HPDE6-E6E7 (cell line): ENCODE data around the gene XYLT2.

Experiments used
- DNase-seq: peaks from one replicate; pipeline ENCODE4 v3.0.0; 2011; ENCODE audit warnings: missing footprints; ENCODE audit errors: extremely low spot score

Gene XYLT2

DNA sequence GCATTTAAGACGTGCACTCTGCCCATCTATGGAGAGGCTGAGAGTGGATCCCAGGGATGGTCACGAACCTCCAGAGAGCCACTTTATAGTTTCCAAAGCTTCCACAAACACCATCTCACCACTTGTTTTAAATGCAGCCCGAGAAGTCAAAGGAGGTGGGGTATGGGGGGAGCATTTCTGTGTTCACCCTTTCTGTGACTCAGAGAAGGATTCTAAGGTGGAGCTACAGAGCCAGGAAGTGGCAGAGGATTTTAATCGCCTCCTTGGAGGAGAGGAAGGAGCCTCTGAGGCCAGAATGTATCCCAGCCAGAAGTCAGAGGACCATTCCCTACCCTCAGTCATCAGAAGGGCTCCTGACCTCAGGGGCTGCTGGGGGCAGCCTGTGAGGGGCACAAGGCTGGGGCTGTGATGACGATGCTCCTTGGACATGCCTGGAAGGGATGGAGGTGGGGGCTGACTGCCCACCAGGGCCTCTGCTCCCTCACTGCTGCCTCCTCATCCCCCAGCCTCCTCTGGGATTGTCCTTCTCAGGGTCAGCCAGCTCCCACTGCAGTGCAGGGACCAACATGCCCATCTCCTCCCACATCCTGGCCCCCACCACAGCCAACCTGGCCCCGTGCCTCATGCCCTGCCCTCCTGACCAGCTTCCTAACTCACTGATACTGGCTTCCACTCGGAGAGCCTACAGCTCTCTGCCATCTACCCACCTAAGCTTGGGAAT lies 2.8 kb downstream of the XYLT2 start:
- DNase-seq = no peak

DNA sequence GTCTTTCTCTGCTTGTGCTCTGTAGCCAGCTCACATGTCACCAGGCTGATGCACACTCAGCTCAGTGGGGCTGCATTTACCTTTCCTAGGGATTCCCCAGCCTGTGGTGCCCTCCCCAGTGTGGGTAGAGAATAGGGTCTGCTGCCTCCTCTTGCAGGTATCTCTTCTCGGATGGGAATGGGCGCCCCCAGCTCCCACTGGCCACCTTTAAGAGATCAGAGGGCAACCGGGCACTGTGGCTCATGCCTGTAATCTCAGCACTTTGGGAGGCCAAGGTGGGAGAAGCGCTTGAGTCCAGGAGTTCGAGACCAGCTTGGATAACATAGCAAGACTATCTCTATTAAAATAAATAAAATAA lies 3.3 kb downstream of the XYLT2 start:
- DNase-seq = no peak

DNA sequence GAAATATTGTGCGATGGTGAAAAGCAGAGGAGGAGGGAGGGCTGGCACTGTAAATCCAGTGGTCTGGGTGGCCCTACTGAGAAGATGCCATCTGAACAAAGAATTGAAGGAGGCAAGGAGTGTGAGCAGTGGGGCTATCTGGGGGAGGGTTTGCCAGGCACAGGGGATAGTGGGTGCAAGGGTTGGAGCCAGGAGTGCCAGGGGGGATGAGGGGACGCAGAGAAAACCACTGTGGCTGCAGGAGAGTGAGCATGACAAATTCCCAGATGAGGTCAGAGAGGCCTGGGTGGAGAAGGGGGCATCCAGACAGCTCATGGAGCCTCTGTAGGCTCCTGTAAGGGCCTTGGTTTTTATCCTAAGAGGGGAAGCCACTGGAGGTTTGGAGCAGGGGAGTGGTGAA lies 4.8 kb downstream of the XYLT2 start:
- DNase-seq = no peak

DNA sequence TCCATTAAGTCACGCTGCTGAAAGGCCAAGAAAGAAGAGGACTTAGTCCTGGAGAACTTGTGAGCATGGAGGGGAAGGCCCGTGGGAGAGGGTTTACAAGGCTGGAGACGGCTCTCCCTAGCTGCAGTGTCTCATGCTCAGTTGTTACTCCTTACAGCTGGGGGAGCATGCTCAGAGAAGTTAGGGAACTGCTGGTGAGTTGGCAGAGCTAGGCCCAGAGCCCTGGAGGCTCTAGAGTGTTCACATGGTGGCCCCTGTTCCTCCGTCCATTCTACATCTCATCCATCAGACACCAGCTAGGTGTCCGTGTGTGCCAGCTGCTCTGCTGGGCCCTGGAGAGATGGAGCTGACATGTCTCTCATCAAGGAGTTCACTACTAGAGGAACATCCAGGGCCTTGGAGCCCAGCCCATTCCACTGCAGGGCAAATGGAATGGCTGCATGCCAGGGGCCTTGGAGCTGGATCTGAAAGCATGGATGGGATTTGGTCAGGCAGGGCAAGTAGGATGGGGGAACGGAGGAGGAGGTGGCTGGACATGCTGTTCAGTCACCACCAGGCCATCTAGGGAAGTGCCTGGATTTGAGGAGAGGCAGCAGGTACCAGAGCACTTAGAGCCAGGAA lies 6.3 kb downstream of the XYLT2 start:
- no peak for DNase-seq

DNA sequence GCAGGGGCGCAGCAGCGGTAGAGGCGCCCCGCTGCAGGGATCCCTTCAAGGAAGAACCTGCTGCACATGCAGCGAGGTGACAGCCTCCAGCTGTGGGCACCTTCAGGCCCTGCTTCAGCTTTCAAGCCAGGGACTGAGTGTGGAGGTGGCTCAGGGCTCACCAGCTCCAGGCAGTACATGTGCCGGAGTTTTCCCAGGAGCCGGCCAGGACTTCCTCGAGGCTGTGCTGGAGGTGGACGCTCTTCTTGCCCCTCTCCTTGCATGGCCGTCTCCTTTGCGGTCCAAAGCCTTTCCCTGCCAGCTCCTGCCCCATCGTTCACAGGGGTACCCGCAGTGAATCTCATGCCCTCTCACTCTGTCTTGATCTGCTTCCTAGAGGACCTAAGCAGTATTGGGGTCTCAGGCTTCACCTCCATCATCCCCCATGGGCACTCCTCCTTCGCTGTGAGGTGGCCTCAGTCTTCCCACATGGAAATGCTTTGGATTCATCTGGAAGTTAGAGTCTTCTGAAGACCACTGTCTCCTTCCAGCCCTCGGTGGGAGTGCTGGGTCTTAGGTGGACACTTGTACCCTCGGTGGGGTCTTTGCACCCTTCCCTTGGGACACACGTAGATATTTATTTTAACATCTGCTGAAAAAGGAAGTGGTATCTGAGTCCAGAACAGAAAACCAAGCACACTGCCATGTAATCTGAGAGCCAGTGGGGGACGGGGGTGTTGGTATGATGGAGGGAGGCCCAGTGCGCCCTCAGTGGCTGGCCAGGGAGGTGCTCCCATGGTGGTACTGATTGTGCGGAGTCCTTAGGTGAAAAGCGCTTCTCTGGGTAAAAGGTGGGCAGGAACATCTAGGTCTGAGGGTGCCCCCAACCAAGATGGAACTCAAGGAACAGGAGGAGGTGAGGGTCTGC lies 7.0 kb downstream of the XYLT2 start:
- DNase-seq = no peak

DNA sequence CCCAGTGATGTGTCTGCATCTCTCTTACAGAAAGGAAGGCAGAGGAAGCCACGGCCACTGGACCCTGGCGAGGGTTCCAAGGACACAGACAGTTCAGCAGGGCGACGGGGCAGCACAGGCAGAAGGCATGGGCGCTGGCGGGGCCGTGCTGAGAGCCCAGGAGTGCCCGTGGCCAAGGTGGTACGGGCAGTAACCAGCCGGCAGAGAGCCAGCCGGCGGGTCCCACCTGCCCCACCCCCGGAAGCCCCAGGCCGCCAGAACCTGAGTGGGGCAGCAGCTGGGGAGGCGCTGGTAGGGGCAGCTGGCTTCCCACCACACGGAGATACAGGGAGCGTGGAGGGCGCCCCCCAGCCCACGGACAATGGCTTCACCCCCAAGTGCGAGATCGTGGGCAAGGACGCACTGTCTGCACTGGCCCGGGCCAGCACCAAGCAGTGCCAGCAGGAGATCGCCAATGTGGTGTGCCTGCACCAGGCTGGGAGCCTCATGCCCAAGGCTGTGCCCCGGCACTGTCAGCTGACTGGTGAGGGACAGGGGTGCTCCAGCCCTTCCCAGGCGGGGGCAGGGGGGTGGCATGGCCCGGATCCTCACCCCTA lies 7.8 kb downstream of the XYLT2 start:
- DNase-seq = no peak

DNA sequence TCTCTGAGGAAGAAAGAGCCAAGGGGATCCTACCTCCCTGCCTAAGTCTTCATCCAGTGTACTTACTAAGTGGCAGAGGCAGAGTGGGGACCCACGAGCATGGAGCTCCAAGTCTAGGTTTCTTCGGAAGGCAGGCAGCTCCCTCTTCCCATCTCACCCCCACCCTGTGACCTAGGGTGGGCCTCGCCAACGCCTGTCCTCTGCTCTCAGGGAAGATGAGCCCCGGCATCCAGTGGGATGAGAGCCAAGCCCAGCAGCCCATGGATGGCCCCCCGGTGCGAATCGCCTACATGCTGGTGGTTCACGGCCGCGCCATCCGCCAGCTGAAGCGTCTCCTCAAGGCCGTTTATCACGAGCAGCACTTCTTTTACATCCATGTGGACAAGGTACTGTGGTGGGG lies 8.3 kb downstream of the XYLT2 start:
- DNase-seq = no peak

DNA sequence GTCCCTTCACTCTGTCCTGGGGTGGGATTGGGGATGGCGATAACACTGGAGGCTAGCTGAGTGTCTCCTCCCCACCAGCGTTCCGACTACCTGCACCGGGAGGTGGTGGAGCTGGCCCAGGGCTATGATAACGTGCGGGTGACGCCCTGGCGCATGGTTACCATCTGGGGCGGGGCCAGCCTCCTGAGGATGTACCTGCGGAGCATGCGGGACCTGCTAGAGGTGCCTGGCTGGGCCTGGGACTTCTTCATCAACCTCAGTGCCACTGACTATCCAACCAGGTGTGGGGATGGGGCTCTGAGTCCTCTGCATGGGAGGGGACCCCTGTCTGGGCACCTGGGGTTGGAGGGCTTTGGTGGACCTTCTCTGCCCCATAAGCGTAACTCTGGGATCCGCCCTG lies 8.8 kb downstream of the XYLT2 start:
- DNase-seq = no peak

DNA sequence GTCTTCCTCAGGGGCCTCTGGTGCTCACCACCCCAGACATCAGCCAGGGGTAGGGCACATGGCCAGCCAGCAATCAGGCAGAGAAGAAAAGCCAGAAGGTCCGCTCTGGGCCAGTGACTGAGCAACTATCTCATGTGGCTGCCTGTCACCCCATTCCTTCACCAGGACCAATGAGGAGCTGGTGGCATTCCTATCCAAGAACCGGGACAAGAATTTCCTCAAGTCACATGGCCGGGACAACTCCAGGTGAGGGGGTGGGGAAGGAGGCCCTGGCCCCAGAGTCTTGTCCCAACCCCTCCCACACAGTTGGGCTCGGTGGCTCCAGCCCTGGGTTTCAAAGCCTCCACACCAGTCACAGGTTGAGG lies 9.4 kb downstream of the XYLT2 start:
- no peak for DNase-seq

DNA sequence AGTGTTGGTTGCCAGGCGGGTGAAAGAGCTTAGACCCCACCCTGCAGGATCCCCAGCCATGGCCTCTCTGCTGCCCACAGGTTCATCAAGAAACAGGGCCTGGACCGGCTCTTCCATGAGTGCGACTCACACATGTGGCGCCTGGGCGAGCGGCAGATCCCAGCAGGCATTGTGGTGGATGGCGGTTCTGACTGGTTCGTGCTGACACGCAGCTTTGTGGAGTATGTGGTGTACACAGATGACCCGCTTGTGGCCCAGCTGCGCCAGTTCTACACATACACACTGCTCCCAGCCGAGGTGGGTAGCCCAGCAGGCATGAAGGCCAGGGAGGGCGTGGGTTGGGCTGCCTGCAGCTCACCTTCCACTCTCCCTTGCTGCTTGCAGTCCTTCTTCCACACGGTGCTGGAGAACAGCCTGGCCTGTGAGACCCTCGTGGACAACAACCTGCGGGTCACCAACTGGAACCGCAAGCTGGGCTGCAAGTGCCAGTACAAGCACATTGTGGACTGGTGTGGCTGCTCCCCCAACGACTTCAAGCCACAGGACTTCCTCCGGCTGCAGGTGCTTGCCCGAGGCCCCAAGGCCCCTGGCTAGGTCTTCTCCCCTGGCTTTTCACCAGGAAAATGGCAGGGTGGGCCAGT lies 9.9 kb downstream of the XYLT2 start:
- DNase-seq = no peak

DNA sequence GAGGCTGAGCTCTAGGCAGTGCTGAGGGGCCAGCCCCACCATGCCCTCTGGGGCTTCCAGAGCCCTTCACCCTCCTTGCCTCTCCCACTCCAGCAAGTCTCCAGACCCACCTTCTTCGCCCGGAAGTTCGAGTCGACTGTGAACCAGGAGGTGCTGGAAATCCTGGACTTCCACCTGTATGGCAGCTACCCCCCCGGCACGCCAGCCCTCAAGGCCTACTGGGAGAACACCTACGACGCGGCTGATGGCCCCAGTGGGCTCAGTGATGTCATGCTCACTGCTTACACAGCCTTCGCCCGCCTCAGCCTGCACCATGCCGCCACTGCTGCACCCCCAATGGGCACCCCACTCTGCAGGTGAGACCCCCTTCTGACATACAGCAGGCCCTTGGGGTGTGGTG lies 10.5 kb downstream of the XYLT2 start:
- DNase-seq = no peak

DNA sequence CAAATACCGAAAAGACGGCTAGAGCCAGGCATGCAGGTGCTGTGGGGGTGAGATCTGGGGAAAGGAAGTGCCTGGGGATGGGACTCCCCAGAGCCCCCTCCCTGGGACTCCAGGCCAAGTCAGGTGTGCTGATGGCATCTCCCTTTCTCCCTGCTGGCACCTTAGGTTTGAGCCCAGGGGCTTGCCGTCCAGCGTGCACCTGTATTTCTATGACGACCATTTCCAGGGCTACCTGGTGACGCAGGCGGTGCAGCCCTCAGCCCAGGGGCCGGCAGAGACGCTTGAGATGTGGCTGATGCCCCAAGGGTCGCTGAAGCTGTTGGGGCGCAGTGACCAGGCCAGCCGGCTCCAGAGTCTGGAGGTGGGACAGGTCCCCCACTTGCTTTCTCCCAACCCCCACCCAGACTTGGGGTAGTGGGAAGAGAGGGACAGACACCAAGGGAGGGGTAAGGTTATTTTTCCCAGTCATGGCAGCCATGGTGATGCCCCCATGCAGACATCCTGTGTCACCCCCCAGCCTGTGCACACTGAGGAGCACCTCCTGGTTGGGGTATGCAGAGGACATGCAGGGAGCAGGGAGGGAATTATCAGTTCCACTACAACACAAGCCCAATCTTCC lies 11.1 kb downstream of the XYLT2 start:
- DNase-seq = no peak

DNA sequence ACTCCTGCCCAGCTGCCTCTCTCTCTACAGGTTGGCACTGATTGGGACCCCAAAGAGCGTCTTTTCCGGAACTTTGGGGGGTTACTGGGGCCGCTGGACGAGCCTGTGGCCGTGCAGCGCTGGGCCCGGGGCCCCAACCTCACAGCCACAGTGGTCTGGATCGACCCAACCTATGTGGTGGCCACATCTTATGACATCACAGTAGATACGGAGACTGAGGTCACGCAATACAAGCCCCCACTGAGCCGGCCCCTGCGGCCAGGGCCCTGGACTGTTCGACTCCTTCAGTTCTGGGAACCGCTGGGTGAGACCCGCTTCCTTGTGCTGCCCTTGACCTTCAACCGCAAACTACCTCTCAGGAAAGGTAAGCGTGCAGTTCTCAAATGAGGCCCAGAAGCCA lies 12.3 kb downstream of the XYLT2 start:
- no peak for DNase-seq

DNA sequence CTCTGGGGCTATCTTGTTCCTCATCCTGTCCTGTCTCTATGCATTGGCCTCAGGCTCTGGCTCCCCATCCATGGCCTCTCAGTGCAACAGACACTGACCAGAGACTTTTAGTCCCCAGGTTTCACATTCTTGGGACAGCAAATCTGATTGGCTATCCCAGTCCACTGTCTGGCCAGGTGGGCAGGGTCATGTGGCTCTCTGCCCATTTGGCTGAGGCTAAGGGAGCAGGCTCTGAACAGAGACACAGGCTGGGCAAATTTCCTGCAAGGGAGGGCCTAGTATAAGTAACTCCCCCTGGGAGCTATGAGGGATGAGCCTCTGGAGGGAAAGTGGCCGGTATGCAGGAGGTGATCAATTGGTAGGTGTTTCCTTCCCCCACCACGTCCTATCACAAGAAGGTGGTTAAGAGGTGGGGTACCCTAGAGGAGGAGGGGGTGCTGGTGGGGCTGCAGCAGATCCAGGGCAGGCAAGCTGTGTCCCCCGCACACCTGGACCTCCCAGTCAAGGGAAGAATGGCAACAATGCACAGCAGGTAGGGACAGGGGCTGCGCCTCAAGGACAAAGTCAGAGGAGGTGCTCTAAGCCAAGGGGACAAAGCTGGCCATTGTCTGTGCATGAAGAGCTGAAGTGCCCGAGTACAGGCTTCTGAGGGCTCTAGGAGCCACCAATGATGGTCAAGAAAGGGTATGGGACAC lies 13.2 kb downstream of the XYLT2 start:
- DNase-seq = no peak

DNA sequence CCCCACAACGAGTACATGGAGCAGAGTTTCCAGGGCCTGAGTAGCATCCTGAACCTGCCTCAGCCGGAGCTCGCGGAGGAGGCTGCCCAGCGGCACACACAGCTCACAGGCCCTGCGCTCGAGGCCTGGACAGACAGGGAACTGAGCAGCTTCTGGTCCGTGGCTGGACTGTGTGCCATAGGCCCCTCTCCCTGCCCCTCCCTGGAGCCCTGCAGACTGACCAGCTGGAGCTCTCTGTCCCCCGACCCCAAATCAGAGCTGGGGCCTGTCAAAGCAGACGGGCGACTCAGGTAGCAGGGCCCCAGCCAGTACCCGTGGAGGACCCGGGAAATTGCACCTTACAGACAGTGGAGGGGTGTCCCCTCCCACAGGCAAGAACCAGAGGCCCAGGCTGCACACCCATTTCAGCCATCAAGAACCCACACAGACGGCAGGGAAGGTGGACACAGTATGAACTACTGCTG lies 14.1 kb downstream of the XYLT2 start:
- no peak for DNase-seq

DNA sequence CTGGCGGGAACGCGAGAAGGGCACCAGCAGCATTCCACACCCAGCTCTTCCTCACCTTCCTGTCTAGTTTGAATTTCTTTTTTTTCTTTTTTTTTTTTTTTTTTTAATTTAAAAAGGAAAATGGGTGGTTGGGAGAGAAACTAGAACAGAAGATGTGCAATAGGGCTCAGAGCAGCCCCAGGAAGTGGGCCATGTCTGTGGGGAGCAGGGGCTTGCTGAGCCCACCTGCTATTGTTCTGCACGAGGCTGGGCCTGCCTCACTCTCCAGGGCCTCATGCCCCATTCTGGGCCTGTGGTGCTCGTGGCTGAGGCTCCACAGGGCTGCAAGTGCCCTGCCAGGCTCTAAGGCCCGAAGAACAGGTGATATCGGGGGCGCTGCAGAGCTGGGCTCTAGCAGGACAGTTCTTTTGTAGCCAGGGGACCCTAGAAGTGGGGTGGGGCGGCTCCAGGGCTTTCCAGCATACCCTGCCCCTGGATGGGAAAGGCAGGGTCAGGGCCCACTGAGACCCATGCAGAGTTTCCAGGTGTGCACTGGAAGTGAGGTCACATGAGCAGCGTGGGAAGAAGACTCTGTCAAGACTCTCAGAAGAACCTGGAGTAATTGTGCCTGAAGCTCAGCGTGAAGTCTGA lies 14.7 kb downstream of the XYLT2 start:
- no peak for DNase-seq

DNA sequence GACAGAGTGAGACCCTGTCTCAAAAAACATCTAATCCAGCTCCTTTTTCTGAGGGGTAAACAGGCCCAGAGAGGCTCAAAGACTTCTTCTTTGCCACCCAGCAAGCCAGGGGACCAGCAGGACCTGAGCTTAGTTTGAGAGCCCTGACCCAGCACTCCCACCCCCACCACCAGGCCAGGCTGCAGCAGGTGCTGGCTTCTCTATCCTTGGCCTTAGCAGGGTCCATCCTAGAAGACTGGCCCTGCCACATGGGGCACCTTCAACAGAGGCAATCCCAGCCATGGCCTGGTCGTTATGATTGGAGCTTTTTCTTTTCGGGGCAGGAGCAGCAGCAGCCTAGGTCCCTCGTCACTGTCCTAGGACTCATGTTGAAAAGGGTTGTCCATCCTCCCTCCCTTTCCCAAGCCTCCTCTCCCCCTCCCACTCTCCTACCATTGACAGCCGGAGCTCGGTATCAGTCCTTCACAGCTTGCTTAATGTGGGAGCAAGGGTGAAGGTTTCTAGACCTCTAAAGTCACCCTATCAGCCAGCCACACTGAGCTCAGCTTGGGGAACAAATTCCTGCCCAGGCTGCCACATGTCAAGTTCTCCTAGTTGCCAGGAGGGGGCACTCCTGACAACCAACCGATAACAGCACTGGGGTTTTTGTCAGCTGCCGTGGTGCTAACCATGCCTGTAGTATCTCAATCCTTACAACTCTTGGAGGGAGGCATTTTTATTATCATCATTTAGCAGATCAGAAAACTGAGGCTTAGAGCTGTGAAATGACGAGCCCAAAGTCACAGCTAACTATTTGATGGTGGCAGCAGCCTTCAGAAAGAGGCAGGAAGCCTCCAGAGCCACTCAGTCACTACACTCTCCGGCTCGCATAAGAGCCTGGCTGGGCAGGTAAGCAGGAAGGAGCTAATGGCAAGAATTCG lies 15.9 kb downstream of the XYLT2 start:
- peak; percentile 72 for DNase-seq

DNA sequence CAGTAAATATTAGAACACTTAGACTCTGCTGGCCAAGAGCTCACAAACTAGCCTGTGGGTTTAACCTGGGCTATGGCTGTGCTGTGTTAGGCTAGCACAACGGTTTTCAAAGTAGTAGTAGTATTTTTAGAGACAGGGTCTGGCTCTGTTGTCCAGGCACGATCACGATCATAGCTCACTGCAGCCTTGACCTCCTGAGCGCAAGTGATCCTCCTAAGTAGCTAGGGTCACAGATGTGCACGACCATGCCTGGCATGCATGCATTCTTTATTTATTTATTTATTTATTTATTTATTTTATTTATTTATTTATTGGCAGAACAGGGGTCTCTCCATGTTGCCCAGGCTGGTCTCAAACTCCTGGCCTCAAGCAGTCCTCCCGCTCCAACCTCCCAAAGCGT lies 16.7 kb downstream of the XYLT2 start:
- DNase-seq = no peak
